GM23248 (cell line): ENCODE measurements around the gene WBP1L. TPM values are rescaled to one million over a fixed set of nuclear protein-coding genes. Genes with fewer than 3 reads are reported as not detected.
"Not testable (repeated sequence)": the region's sequence is repeated elsewhere in the genome, so short reads cannot be mapped to it uniquely, and the experiment has no call there.

ENCODE experiments used
- DNase-seq: peaks from one replicate; pipeline ENCODE4 v3.0.0-alpha.2; 2015
- H2AFZ ChIP-seq: fragments of 200-600 bp; sonication (generic); 2 replicates; pipeline ENCODE4 v1.6.1; 2016; ENCODE audit warnings: antibody characterized with exemption
- H3F3A ChIP-seq: fragments of 200-600 bp; sonication (generic); 2 replicates; pipeline ENCODE4 v1.6.1; 2016; ENCODE audit warnings: mild to moderate bottlenecking, antibody characterized with exemption, mixed run types; ENCODE audit not compliant: insufficient read depth
- H3K27ac ChIP-seq: fragments of 200-600 bp; sonication (generic); 2 replicates; pipeline ENCODE4 v1.5.1; 2016; ENCODE audit warnings: mild to moderate bottlenecking
- H3K27me3 ChIP-seq: fragments of 200-600 bp; sonication (generic); replicated peaks from 2 replicates; pipeline ENCODE4 v1.6.1; 2016; ENCODE audit warnings: mild to moderate bottlenecking; ENCODE audit not compliant: insufficient read depth
- H3K36me3 ChIP-seq: fragments of 200-600 bp; sonication (generic); 2 replicates; pipeline ENCODE4 v1.6.1; 2016; ENCODE audit warnings: low read depth, mild to moderate bottlenecking
- H3K4me1 ChIP-seq: fragments of 200-600 bp; sonication (generic); 2 replicates; pipeline ENCODE4 v1.6.1; 2016; ENCODE audit warnings: mild to moderate bottlenecking; ENCODE audit not compliant: insufficient read depth
- H3K4me2 ChIP-seq: fragments of 200-600 bp; sonication (generic); one replicate; pipeline ENCODE4 v1.6.1; 2016; ENCODE audit warnings: mild to moderate bottlenecking; ENCODE audit not compliant: unreplicated experiment
- H3K4me3 ChIP-seq: fragments of 200-600 bp; sonication (generic); 2 replicates; pipeline ENCODE4 v1.5.1; 2016; ENCODE audit warnings: mild to moderate bottlenecking
- H3K79me2 ChIP-seq: fragments of 200-600 bp; sonication (generic); 2 replicates; pipeline ENCODE4 v1.6.1; 2016; ENCODE audit warnings: mild to moderate bottlenecking; ENCODE audit not compliant: insufficient read depth
- H3K9ac ChIP-seq: fragments of 200-600 bp; sonication (generic); 2 replicates; pipeline ENCODE4 v1.6.1; 2016; ENCODE audit warnings: mild to moderate bottlenecking
- H3K9me2 ChIP-seq: fragments of 200-600 bp; sonication (generic); 2 replicates; pipeline ENCODE4 v1.6.1; 2016; ENCODE audit warnings: mixed run types, mild to moderate bottlenecking, moderate library complexity; ENCODE audit not compliant: insufficient read depth
- H3K9me3 ChIP-seq: fragments of 200-600 bp; sonication (generic); one replicate; pipeline ENCODE4 v1.6.1; 2017; ENCODE audit warnings: low read depth
- H4K20me1 ChIP-seq: fragments of 200-600 bp; sonication (generic); 2 replicates; pipeline ENCODE4 v1.6.0; 2016; ENCODE audit not compliant: insufficient read depth
- EZH2 ChIP-seq: fragments of 200-600 bp; sonication (generic); IDR thresholded peaks from 2 replicates; pipeline ENCODE4 v1.6.1; 2018; ENCODE audit warnings: antibody characterized with exemption, mild to moderate bottlenecking; ENCODE audit not compliant: insufficient read depth, poor library complexity, severe bottlenecking
- EZH2phosphoT487 ChIP-seq: fragments of 200-600 bp; sonication (generic); IDR thresholded peaks from 2 replicates; pipeline ENCODE4 v1.6.1; 2018; ENCODE audit warnings: antibody characterized with exemption, moderate library complexity, mild to moderate bottlenecking, low read depth; ENCODE audit not compliant: insufficient read depth
- WGBS, 2 experiments: methylation state at CpG; one replicate each; pipeline ENCODE4 v1.1.6; 2015 to 2017; ENCODE audit warnings: low lambda C conversion rate in 2 of 2, low coverage in 1 of 2; ENCODE audit errors: missing lambda C conversion rate in 2 of 2; 5-methylcytosine and 5-hydroxymethylcytosine counted together
- in situ Hi-C: fragments of 300-500 bp; cut with MboI; formaldehyde crosslinking; loops from 2 replicates; pipeline ENCODE4 v1.15.0; 2020
- polyA plus RNA-seq: library from polyadenylated mRNA; unstranded; fragments of >200 nt; fragmentation: Nextera tagmentation; extraction: Ambion mirVana; gene quantifications from 2 replicates; pipeline ENCODE4 v1.2.1, GENCODE V29; 2016
- total RNA-seq: library from RNA; depleted of rRNA; stranded (reverse); fragments of >200 nt; shearing (Covaris generic); gene quantifications from 2 replicates; pipeline ENCODE4 v1.2.3, GENCODE V29; 2014

Gene WBP1L
- total and polyA plus RNA-seq, 2 experiments from 2014 or later = 21.1 to 57.4 TPM

GRCh38 chr10:102713814-102714620 lies 29.7 kb upstream of the WBP1L start, which contains the start of gene ARL3:
ARL3 (minus strand) TSS chr10:102714397; CDS start chr10:102714275, 122 bp downstream.
- DNase-seq = peak; percentile 100
- peak within 1 kb of the TSS; percentile 85 for H3K4me3 ChIP-seq
- peaks cover 29% of the 10 kb centered on the region for H3K4me1 ChIP-seq
- peak within 1 kb of the TSS; percentile 88 for H3K27ac ChIP-seq
- peak within 1 kb of the TSS; percentile 96 for H2AFZ ChIP-seq
- H3K9me2 ChIP-seq = no peaks in the 10 kb centered on the region
- H4K20me1 ChIP-seq = peaks cover 3% of the 10 kb centered on the region; the same call in 1 of the 2 replicates
- no peaks in the 10 kb centered on the region for H3K9me3 ChIP-seq
- 1% methylated on average over 41 to 54 of the region's 62 CpGs for WGBS, 2 experiments
- H3K36me3 ChIP-seq = no peaks in the 10 kb centered on the region
- H3F3A ChIP-seq = peaks cover 24% of the 10 kb centered on the region
- peaks cover 38% of the 10 kb centered on the region for H3K79me2 ChIP-seq
- TF ChIP-seq EZH2 (no peak), EZH2phosphoT487 (no peak)
- peak within 1 kb of the TSS; percentile 94 for H3K9ac ChIP-seq
- H3K4me2 ChIP-seq = peak within 1 kb of the TSS; percentile 99
- in situ Hi-C loops = no loop called here
- H3K27me3 ChIP-seq = no peaks in the 10 kb centered on the region

DNA sequence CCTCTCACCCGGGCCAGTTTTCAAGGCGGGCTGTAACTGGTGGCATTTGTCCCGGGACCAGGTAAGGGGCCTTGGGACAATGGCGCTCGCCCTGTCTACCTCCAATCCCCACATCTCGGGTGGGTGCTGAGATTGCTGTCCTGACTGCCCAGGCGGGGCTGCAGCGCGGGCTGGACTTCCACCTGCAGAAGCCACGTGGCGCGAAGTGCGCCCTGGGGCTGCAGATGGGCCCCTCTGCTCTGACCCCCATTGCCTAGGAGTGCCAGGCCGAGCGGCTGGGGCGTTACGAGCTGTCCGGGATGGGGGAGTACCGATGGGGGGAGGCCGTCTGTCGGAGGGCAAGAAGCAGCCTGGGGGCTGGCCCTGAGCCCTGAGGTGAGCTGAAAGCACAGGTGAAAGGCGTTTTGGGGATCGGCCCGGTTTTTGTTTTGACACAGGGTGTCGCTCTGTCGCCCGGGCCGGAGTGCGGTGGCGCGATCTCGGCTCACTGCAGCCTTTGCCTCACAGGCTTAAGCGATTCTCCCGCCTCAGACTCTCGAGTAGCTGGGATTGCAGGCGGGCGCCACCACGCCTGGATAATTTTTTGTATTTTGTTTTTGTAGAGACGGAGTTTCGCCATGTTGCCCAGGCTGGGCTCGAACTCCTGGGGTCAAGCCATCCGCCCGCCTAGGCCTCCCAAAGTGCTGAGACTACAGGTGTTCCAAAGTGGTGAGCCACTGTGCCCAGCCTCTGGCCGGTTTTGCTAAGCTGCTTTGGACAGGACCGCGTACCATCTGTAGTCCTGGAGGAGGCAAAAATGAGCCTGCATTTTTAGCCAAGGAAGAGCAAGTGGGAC lies 28.9 kb upstream of the WBP1L start, which contains the start of gene SFXN2:
Gene SFXN2 (plus strand): TSS at position 16 of the 835 bp plus-strand sequence. CDS start 12,001 bp downstream, outside the sequence.
- Histone ChIP-seq H3K79me2 (peaks cover 30% of the 10 kb centered on the region), H3K4me1 (peaks cover 28% of the 10 kb centered on the region), H3K9me3 (no peaks in the 10 kb centered on the region), H4K20me1 (peaks cover 3% of the 10 kb centered on the region; the same call in 1 of the 2 replicates), H2AFZ (peak within 1 kb of the TSS; percentile 96), H3F3A (peaks cover 24% of the 10 kb centered on the region), H3K9me2 (no peaks in the 10 kb centered on the region), H3K9ac (peak within 1 kb of the TSS; percentile 94), H3K36me3 (no peaks in the 10 kb centered on the region), H3K4me3 (peak within 1 kb of the TSS; percentile 85), H3K27me3 (no peaks in the 10 kb centered on the region), H3K27ac (peak within 1 kb of the TSS; percentile 88), H3K4me2 (peak within 1 kb of the TSS; percentile 99)
- WGBS, 2 experiments = 3 to 4% methylated on average over 40 to 41 of the region's 46 CpGs
- peak; percentile 46 for DNase-seq
- in situ Hi-C loops = no loop called here
- TF ChIP-seq EZH2 (no peak), EZH2phosphoT487 (no peak)

- Histone ChIP-seq H3K4me3 (no peak overlapping the region), H3K4me1 (peaks cover 18% of the 10 kb centered on the region), H3K79me2 (peaks cover 23% of the 10 kb centered on the region), H3K9me3 (no peaks in the 10 kb centered on the region), H3K27ac (no peak overlapping the region), H2AFZ (no peak overlapping the region), H3K36me3 (no peaks in the 10 kb centered on the region), H3K4me2 (no peak overlapping the region), H3K9ac (no peak overlapping the region), H3K27me3 (no peaks in the 10 kb centered on the region), H4K20me1 (no peaks in the 10 kb centered on the region), H3K9me2 (no peaks in the 10 kb centered on the region), H3F3A (peaks cover 15% of the 10 kb centered on the region)
- DNase-seq = no peak
- 90 to 95% methylated on average over 1 of the region's 1 CpG for WGBS, 2 experiments
- in situ Hi-C loops = no loop called here
- TF ChIP-seq EZH2 (no peak), EZH2phosphoT487 (no peak)
These were observed 27.9 kb upstream of the WBP1L start for GRCh38 chr10:102715880-102716279.

GRCh38 chr10:102716900-102717565 lies 26.7 kb upstream of the WBP1L start:
- 95 to 96% methylated on average over 13 to 18 of the region's 18 CpGs for WGBS, 2 experiments
- H2AFZ ChIP-seq, DNase-seq, H3K9me3 ChIP-seq, H3K36me3 ChIP-seq, H3K9me2 ChIP-seq, H3K4me3 ChIP-seq, H4K20me1 ChIP-seq, H3K27me3 ChIP-seq, H3K27ac ChIP-seq, H3K4me2 ChIP-seq, in situ Hi-C loops, H3K9ac ChIP-seq: not testable (repeated sequence)
- peaks cover 11% of the 10 kb centered on the region; the same call in 1 of the 2 replicates for H3K4me1 ChIP-seq
- peaks cover 16% of the 10 kb centered on the region for H3K79me2 ChIP-seq
- H3F3A ChIP-seq = peaks cover 13% of the 10 kb centered on the region
